DND-41 (cell line): ENCODE results near the gene COX5B.

ENCODE experiments used
- ATAC-seq: fragments of 200-7000 bp; cut with Tn5 transposase; 3 replicates; pipeline ENCODE4 v1.9.1; 2021; ENCODE audit warnings: low read depth; ENCODE audit not compliant: insufficient read depth
- DNase-seq: peaks from one replicate; pipeline ENCODE4 v3.0.0-alpha.2; 2020
- H2AFZ ChIP-seq: 2 replicates; pipeline ENCODE4 v1.6.0; 2012; ENCODE audit warnings: low read depth, low read length
- H3K27ac ChIP-seq: 2 replicates; pipeline ENCODE4 v1.5.1; 2012; ENCODE audit warnings: low read length, inconsistent platforms
- H3K27me3 ChIP-seq: fragments of 200-600 bp; sonication (generic); 2 replicates; pipeline ENCODE4 v1.6.0; 2012; ENCODE audit warnings: low read length, mild to moderate bottlenecking, inconsistent platforms; ENCODE audit not compliant: insufficient read depth, poor library complexity
- H3K36me3 ChIP-seq: 2 replicates; pipeline ENCODE4 v1.5.1; 2012; ENCODE audit warnings: low read length, inconsistent platforms; ENCODE audit not compliant: insufficient read depth
- H3K4me1 ChIP-seq: 2 replicates; pipeline ENCODE4 v1.5.1; 2012; ENCODE audit warnings: mild to moderate bottlenecking, low read length; ENCODE audit not compliant: insufficient read depth
- H3K4me2 ChIP-seq: 2 replicates; pipeline ENCODE4 v1.6.0; 2012; ENCODE audit warnings: mild to moderate bottlenecking, moderate library complexity, low read length, inconsistent platforms; ENCODE audit not compliant: insufficient read depth
- H3K4me3 ChIP-seq, 2 experiments: fragments of 200-600 bp in 1 of 2; shearing (Covaris generic) in 1 of 2; 2 replicates each; pipeline ENCODE4 v1.5.1; 2012 to 2016; ENCODE audit warnings: inconsistent platforms in 2 of 2, low read length in 2 of 2, mild to moderate bottlenecking in 2 of 2, low read depth in 1 of 2, moderate library complexity in 1 of 2
- H3K79me2 ChIP-seq: 2 replicates; pipeline ENCODE4 v1.6.0; 2012; ENCODE audit warnings: low read length, inconsistent platforms; ENCODE audit not compliant: insufficient read depth
- H3K9ac ChIP-seq: 2 replicates; pipeline ENCODE4 v1.6.0; 2012; ENCODE audit warnings: low read depth, mild to moderate bottlenecking, inconsistent platforms, low read length, moderate library complexity
- H3K9me3 ChIP-seq: 2 replicates; pipeline ENCODE4 v1.5.1; 2012; ENCODE audit warnings: low read length, moderate library complexity, mild to moderate bottlenecking, inconsistent platforms; ENCODE audit not compliant: insufficient read depth, severe bottlenecking
- H4K20me1 ChIP-seq: 2 replicates; pipeline ENCODE4 v1.6.0; 2012; ENCODE audit warnings: low read length; ENCODE audit not compliant: insufficient read depth
- EZH2 ChIP-seq: IDR thresholded peaks from 3 replicates; pipeline ENCODE4 v1.6.1; 2012; ENCODE audit warnings: borderline replicate concordance, low read depth, mild to moderate bottlenecking, moderate library complexity, low read length, inconsistent platforms; ENCODE audit not compliant: severe bottlenecking
- TF ChIP-seq, protein P1 (sequence below): IDR thresholded peaks from 2 replicates; pipeline ENCODE4 v1.5.1; 2012; ENCODE audit warnings: borderline replicate concordance, low read length, moderate library complexity, mild to moderate bottlenecking; ENCODE audit not compliant: poor library complexity, severe bottlenecking; ENCODE audit errors: extremely low read depth

The COX5B gene

DNA sequence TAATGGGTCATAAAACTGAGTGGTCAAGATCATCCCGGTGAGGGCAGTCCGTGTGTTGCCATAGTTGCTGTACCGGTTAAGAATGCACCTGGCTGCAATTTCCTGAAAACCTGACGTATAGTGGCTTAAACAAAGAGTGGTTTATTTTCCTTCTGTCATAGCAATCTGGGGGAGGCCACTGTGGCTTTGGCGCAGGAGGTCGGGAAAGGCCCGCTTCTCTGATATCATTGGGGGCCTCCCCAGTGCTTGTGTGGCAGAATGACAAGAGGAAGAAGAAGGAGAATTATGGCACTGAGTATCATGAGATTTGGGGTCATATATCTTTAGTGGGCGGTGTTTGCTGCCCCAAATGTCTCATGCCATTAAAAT, 28.0 kb downstream of the COX5B start:
- TF ChIP-seq, protein P1, sequence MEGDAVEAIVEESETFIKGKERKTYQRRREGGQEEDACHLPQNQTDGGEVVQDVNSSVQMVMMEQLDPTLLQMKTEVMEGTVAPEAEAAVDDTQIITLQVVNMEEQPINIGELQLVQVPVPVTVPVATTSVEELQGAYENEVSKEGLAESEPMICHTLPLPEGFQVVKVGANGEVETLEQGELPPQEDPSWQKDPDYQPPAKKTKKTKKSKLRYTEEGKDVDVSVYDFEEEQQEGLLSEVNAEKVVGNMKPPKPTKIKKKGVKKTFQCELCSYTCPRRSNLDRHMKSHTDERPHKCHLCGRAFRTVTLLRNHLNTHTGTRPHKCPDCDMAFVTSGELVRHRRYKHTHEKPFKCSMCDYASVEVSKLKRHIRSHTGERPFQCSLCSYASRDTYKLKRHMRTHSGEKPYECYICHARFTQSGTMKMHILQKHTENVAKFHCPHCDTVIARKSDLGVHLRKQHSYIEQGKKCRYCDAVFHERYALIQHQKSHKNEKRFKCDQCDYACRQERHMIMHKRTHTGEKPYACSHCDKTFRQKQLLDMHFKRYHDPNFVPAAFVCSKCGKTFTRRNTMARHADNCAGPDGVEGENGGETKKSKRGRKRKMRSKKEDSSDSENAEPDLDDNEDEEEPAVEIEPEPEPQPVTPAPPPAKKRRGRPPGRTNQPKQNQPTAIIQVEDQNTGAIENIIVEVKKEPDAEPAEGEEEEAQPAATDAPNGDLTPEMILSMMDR, result no peak
- TF ChIP-seq EZH2, result no peak
- Histone ChIP-seq H3K27me3 (no peaks in the 10 kb centered on the region), H2AFZ (no peak overlapping the region), H3K4me2 (no peak overlapping the region), H3K9ac (no peak overlapping the region), H4K20me1 (no peaks in the 10 kb centered on the region), H3K4me1 (no peaks in the 10 kb centered on the region), H3K27ac (no peak overlapping the region), H3K36me3 (no peaks in the 10 kb centered on the region), H3K79me2 (no peaks in the 10 kb centered on the region), H3K9me3 (no peaks in the 10 kb centered on the region), H3K4me3 (no peak overlapping the region)
- ATAC-seq (no peak), DNase-seq (no peak)

DNA sequence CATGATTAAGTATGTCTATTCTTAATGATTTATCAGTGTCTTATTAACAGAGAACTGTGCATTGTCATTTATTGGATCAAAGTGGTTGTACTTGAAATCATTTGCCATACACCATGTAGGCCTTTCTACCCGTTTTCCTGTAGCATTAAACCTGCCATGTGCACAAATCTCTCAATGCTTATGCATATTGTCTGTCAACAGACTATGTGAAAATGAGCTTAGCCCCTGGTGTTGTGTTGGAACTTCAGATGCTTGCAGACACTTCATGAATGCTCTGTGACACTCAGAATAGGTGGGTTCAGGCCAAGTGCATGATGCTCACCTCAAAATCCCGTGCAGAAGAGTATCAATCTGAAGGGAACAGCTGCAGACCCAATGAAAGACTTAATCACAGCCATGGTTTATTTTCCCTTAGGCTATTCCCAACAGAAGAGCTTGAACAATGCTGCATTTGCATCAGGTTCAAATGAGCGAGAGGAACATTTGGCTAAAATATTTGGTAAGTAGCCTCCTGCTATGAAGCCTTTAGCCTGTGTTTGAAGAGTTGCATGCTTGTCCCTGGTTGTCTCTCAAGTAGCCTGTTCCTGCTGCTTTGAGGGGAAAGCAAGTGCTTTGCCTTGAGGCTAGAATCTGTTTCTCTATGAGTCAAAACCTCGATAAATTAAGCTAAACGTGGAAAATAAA, 29.7 kb downstream of the COX5B start:
- TF ChIP-seq EZH2, result no peak
- TF ChIP-seq, protein P1, result no peak
- DNase-seq (no peak), ATAC-seq (no peak)
- H4K20me1 ChIP-seq, result no peaks in the 10 kb centered on the region
- H3K9ac ChIP-seq, result no peak overlapping the region
- no peak overlapping the region for H3K4me2 ChIP-seq
- no peak overlapping the region for H3K4me3 ChIP-seq
- H2AFZ ChIP-seq, result no peak overlapping the region
- no peaks in the 10 kb centered on the region for H3K36me3 ChIP-seq
- no peaks in the 10 kb centered on the region for H3K4me1 ChIP-seq
- no peak overlapping the region for H3K27ac ChIP-seq
- H3K79me2 ChIP-seq, result no peaks in the 10 kb centered on the region
- H3K9me3 ChIP-seq, result no peaks in the 10 kb centered on the region
- H3K27me3 ChIP-seq, result no peaks in the 10 kb centered on the region

DNA sequence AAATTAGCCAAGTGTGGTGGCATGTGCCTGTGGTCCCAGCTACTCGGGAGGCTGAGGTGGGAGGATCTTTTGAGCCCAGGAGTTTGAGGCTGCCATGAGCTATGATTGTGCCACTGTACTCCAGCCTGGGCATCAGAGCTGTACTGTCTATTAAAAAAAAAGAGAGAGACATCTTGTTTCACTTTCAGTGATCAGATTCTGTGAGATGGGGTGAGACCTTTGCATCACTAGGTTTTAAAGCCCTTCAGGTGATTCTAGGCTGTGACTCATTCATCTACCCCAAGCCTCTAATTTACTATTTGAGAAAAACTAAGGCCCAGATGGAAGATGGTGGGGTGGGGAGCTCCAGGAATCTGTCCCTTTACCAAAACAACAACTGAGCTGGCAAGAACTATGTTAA, 30.8 kb downstream of the COX5B start:
- ATAC-seq, result no peak
- no peak for DNase-seq
- no peak overlapping the region for H3K4me3 ChIP-seq
- no peaks in the 10 kb centered on the region for H4K20me1 ChIP-seq
- H3K36me3 ChIP-seq, result no peaks in the 10 kb centered on the region
- no peak overlapping the region for H3K27ac ChIP-seq
- no peaks in the 10 kb centered on the region for H3K79me2 ChIP-seq
- TF ChIP-seq, protein P1, result no peak
- no peak for TF ChIP-seq EZH2
- no peak overlapping the region for H3K4me2 ChIP-seq
- H3K9ac ChIP-seq, result no peak overlapping the region
- H2AFZ ChIP-seq, result no peak overlapping the region
- H3K27me3 ChIP-seq, result no peaks in the 10 kb centered on the region
- no peaks in the 10 kb centered on the region for H3K9me3 ChIP-seq
- no peaks in the 10 kb centered on the region for H3K4me1 ChIP-seq

DNA sequence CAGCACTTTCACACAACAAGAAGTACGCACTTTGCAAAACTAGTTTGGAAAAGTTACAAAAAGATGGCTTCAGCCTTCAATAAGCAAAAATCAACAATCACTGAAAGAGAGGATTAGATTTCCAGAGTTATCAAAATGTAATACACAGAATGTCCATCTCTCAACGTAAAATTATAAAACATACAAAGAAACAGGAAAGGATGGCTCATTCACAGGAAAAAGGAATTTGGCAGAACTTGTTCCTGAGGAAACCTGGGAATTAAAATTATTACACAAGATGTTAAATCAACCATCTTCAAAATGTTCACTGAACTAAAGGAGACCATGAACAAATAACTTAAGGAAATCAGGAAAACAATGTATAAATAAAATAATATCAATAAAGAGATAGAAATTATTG, 31.6 kb downstream of the COX5B start:
- Histone ChIP-seq H3K79me2 (no peaks in the 10 kb centered on the region), H3K36me3 (no peaks in the 10 kb centered on the region), H3K4me2 (no peak overlapping the region), H3K27me3 (no peaks in the 10 kb centered on the region), H3K4me3 (no peak overlapping the region), H3K27ac (no peak overlapping the region), H3K9me3 (no peaks in the 10 kb centered on the region), H4K20me1 (no peaks in the 10 kb centered on the region), H3K9ac (no peak overlapping the region), H3K4me1 (no peaks in the 10 kb centered on the region), H2AFZ (no peak overlapping the region)
- DNase-seq (no peak), ATAC-seq (no peak)
- no peak for TF ChIP-seq EZH2
- TF ChIP-seq, protein P1, result no peak
